8988T (cell line): ENCODE data around the gene SPRTN.
"Not testable (repeated sequence)": the region's sequence is repeated elsewhere in the genome, so short reads cannot be mapped to it uniquely, and the experiment has no call there.

Experiments
- DNase-seq: peaks from one replicate; pipeline ENCODE4 v3.0.0; 2011

Gene SPRTN

DNA sequence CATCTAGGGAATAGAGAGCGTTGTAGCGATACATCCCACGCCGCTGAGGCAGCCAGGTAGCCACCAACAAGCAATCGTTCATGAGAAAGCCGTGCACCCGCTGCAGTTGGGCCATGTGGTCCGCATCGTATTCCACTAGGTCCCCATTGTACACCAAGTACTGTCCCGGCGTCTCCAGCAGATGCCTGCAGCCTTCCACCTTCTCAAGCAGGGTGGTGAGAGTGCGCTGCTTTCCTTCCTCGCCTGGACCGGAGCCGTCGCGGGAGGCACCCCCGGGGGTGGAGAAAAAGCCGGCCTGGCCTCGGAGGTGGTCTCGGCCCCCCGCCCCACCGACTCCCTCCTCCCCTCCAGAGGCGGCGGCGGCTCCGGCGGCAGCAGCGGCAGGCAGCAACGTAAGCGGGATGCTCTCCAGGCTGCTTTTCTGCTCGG is 1.0 kb upstream of the SPRTN start:
- DNase-seq, result no peak

DNA sequence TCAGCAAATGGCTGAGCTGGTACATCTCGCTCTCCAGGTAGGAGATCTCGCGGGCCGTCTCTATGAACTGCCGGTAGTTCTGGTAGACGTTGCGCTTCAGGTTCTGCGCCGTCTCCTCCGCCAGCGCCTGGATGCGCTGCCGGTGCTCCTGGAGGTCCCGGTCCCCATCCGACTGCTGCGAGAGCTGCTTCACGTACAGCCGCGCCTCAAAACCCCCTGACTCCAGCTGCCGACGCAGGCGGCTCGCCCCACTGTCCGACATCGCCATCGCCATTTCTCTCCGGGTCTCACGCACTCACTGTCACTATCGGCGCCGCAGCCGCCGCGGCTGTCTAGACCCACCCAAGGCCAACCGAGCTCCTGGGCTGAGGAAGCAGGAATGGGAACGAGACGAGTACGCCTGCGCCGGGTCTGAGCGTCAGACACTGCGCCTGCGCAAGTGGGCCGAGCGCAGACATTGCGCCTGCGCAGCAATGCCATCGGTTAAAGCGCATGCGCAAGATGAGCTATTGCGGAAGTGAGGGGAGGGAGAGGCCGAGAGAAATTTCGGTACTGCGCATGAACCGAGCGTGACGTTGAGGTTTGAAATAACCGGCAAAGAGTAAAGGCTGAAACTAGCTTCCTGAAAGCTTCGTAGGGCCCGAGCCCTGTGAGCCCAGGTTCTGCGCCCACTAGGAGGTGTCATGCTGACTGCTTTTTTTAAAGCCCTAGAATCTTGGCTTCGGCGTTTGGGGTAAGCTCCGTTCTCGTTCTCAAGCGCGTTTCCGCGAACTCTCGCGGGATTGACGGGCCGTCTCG is 422 bp upstream of the SPRTN start, which contains the start of gene EXOC8:
Gene EXOC8, minus strand, starts transcription at position 381 of the 798 bp plus-strand sequence. Its CDS starts 107 bp downstream, at position 274.
- DNase-seq, result peak; percentile 81

DNA sequence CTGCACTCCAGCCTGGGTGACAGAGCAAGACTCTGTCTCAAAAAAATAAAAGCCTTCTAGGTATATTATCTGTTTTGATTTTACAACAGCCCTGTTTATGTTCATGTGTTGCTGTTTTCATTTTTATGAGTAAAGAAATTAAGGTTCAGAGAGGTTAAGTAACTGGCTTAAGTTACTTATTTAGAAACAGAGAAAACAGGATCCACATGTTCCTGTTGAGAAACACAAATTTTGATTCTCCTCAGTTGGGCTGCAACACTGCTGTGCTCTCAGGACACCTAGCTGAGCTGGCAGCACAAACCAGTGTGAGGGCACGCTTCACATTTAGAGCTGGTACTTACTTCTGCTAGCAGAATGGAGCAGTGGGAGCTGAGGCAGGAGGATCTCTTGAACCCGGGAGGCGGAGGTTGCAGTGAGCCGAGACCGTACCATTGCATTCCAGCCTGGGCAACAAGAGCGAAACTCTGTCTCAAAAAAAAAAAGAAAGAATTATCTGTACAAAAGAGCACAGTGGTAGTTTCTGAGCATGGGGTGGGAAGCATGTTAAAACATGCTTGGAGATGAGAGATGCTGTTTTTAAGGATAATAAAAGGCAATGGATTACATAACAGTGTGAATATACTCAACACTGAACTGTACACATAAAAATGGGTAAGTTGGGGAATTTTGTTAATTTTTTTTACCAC is 2.4 kb downstream of the SPRTN start:
- DNase-seq, result no peak

DNA sequence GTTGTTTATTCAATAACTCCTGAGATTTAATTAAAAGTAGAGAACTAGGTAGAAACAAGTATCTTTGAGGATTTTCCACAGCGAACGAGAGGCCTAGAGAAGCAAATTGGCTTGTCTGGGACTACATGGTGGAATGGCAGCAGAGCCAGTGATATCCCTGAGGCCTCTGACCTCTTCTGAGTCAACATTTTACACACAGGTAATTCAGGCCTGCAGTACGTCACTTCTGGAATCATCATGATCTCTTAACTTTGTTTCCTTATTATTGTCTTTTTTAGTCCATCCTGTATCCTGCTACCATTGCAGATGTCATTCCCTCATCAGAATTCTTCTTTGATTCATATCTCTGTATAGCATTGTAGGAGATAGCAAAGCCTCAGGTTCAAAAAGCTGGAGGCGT is 9.9 kb downstream of the SPRTN start:
- DNase-seq, result no peak

DNA sequence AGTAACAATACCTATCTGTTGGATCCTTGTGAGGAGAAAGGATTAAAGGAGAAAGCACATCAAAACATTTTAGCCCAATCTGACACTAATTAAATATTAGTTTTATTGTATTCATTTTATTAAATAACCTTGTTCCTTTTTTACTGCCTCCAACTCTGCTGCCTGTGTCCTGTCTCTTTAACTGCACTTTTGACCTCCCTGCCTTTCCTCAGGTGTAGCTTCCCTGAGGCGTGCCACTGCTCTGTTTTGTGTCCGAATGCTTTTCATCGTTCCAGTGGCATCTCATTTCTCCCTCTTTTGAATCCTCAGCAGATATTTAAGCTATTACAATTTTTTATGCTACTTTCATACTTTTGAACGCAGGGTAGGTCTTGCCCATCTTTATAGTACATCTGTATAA is 10.3 kb downstream of the SPRTN start:
- DNase-seq, result no peak

DNA sequence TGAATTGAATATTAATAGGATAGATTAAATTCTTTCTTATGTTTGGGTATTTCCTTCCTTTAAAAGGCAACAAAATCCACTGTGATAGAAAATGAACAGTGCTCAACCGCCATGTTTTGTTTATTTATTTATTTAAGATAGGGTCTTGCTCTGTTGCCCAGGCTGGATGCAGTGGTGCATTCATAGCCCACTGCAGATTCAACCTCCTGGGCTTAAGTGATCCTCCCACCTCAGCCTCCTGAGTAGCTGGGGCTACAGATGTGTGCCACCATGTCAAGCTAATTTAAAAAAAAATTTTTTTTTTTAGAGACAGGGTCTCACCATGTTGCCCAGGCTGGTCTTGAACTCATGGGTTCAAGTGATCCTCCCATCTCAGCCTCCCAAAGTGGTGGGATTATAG is 10.8 kb downstream of the SPRTN start:
- not testable (repeated sequence) for DNase-seq

DNA sequence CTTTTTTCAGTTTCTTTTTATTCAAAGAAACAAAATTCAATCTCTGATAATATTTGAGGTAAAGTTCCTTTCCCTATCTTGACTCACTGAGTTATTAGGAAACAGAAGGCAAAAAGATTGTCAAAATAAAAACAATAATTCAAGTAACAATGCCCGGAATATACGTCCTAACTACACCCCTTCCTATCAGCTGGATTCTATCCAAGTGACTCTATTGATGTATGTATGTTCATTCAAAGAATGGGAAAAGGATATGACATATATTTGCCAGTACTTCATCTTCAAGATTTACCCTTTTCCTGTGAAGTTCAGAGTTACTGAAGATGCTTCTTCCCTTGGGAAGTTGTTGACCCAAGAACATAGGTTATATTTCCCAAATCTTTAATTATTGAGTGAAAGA is 13.7 kb downstream of the SPRTN start:
- no peak for DNase-seq

DNA sequence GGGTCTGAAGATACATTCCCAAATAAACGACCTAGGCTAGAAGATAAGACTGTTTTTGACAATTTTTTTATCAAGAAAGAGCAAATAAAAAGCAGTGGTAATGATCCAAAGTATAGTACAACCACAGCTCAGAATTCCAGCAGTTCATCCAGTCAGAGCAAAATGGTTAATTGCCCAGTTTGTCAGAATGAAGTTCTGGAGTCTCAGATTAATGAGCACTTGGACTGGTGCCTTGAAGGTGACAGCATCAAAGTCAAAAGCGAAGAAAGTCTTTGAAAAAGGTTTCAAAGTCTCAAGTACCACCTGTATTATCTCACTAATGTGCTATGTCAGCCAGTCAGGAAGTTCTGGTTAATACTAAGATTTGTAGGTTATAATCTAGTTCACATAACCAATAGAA is 15.0 kb downstream of the SPRTN start:
- no peak for DNase-seq

DNA sequence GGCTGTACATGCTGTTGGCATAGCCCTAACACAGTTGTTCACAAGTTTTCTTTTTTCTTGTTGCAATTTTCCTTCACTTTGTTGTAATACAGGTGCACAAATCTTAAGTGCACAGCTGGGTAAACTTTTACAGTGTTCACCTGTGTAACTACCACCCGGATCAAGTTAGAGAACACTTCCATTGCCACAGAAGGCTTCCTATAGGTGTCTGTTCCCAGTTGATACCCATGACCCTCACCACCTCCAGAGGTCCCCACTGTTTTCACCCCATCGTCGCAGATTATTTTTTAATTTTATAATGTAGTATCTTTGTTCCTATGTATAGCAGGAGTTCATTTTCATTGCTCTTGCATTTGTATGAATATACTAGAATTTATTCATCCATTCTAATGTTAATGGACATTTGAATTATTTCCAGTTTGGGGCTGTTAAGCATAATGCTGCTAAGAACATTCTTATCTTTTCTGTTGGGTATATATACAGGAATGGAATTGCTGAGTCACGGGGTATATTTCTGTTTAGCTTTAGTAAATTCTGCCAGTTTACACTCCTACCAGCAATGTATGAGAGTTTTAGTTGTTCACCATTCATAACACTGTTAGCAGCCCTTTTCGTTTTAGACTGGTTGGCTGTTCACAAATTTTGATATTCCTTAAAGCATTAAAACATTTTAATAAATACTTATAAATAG is 16.4 kb downstream of the SPRTN start:
- DNase-seq, result no peak

DNA sequence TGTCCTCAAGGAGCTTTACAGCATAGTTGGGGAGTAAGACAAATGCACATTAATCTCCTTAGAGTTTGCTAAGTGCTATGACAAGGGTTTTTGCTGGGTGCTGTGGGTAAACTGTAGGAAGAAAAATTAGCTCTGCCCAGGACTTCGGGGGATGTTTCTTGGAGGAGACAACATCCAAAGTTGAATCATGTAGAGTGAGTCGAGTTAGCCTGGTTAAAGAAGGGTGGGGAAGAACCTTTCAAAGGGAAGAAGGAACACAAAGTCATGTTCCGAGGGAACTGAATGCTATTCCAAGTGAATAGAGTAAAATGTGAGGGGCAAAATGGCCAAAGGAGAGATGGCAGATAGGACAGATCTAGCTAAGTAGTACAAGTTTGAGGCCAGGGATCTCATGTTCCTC is 17.1 kb downstream of the SPRTN start:
- no peak for DNase-seq

DNA sequence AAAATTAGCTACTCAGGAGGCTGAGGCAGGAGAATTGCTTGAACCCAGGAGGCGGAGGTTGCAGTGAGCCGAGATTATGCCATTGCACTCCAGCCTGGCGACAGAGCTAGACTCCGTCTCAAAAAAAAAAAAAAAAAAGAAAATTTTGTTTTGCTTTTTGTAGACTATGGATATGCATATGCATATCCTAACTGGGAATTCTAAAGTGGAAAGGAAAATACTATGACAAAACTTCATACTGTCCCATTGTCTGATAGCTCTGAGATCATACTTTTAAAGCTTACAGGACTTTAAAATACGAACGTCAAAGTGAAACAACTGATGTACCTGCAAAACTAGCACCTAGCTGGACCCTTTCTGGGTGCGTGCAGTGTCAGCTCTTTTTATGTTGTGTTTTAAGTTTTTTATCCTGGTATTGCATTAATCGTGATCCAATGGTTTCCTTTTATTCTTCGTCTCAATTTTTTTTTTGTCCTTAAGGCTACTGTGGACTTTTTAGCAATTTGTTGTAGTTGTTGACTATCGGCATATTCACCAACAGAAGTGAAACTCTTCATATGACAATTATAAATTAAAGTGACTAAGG is 19.2 kb downstream of the SPRTN start:
- no peak for DNase-seq

DNA sequence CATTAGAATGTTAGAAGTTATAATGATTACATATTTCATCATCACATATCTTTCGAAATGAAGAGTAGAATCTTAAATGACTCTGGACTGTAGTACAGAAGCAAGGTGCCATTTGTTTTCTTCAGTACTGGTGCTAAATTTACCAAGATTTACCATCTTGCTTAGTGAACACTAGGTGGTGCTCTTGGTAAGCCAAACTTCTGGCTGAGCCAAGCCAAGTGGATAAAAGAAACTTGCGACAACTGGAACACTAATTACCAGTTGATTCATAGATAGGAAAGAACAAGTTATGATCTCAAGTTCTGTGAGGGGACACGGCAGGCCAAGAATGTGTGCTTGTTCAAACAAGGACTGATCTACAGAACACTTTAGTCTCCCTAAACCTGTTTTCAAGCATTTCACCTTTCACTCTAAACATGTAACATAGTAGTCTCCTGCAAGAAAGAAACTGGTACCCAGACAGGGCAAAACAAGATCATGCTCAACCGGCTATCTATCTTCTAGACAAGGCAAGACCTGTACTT is 19.8 kb downstream of the SPRTN start:
- DNase-seq, result no peak

DNA sequence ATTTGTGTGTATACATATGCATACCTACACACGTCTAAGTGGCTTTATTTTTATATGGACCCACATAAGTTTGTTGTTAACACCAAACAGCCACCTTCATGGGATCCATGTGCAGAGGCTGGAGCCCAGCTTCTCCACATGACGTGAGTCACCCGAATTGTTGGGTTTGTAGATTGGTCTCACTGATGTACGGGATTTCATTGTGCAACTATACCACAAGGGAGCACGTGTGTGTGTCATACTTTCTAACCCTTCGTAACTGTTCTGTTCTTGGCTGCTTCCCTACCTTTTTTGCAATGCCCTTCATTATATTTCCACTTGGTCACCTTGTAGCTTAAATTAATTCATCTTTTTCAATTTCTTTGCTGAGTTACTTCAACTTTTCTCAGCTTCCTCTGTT is 21.0 kb downstream of the SPRTN start:
- no peak for DNase-seq

DNA sequence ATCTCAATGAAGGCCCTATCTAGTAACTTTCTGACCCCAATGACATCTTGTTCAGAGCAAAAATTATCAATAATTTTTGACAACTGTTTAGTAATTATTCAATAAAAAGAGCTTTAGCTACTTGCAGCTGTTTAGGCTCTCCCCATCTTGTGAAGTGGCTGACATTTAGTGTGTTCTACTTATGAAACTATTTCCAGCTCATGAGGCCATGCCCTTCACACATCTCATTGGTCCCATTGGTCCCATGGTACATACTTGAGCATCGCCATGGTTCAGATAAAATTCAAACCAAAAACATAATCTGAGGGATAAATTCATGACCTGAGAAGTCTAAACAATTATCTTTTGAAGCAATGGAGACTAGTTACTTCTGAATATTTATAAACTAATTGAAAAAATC is 24.2 kb downstream of the SPRTN start:
- DNase-seq, result no peak

DNA sequence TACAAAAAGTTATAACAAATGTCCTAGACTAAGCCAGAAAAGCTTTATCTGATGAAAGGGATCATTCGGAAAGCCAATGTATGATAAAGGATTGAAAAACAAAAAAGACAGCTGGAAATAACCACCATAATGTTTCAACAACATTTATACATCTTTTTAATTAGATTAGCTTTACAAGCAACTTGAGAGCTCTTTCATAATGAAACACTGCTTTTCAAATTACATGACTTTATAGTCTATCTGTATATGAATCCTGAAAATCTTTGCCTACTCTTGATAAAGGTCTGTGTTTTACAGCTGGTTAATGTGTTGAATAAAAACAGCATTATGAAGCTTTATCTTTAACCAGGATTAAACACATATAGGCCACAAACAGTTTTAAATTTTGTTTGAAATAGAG is 25.5 kb downstream of the SPRTN start:
- DNase-seq, result no peak

DNA sequence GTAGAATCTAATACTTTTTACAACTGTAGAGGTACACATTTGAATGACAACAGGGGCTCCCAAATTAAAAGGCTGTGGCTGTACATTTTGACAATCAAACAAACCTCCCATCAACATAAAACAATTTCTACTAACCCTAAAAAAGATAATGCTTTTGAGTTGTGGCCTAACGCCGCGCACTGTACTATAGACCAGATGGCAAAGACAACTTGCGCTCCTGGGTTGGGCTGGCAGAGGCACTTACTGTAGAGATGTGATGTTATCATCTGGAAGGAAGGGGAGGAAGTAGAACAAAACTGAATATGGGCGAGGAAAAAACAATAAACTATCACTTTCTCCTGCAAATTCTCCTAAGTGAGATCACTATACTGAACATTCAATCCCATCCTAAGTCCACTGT is 26.1 kb downstream of the SPRTN start:
- DNase-seq, result no peak

DNA sequence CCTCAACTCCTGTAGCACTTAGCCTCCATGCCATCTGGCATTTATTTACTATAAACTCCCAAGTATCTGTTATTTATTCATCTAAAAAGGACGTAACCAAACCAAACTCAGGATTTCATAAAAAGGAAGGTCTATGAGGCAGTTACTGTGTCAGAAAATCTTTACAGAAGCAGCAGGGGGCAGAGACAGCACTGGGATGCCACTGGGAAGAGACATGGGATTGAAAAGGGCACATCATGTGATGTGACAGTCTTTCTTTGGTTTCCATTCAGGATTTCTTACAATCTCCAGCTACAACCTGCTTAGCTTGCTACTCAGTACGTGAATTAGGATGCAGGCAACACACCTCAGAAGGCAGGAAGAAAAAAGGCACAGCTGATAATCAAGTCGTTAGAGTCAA is 31.2 kb downstream of the SPRTN start:
- DNase-seq, result no peak

DNA sequence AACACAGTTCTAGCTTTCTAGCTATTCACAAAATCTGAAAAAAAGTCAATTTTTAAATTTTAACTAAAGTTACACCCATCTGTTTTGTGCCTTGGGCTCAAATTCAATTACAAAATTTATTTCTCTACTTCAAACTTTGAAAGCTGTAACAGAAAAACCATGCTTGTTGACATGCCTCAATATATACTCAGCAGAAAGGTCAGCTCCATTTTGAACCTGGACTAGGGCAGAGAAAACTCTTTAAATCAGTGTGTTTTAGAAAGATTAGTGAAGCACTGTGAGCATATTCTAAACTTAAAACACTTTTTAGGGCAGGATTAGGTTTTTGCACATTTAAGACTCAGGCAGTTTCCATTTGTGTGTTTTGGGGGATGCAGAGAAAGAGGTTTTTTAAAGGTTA is 34.4 kb downstream of the SPRTN start:
- DNase-seq, result no peak

DNA sequence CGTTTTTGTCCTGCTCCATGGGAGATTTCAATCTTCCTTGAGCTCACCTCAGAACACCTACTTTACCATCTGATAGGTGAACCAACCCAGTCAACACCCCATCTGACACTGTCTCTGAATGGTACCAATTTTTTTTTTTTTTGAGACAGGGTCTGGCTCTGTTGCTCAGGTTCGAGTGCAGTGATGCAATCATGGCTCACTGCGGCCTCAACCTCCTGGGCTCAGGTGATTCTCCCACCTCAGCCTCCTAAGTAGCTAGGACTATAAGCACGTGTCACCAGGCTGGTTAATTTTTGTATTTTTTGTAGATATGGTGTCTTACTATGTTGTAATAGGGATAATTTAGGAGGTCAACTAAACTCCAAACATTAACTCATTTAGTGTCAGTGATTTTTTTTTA is 36.3 kb downstream of the SPRTN start:
- DNase-seq, result no peak

DNA sequence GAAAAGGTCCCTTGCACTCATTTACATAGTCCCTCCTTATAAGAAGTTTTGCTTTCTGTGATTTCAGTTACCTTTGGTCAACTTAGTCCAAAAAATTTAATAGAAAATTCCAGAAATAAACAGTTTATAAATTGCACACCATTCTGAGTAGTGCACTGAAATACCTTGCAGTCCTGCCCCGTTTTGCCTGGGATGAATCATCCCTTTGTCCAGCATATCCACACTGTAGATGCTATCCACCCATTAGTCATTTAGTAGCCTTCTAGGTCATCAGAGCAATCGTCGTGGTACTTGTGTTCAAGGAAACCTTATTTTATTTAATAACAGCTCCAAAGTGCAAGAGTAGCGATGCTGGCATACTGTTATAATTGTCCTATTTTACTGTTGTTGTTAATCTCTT is 38.0 kb downstream of the SPRTN start:
- DNase-seq, result no peak

DNA sequence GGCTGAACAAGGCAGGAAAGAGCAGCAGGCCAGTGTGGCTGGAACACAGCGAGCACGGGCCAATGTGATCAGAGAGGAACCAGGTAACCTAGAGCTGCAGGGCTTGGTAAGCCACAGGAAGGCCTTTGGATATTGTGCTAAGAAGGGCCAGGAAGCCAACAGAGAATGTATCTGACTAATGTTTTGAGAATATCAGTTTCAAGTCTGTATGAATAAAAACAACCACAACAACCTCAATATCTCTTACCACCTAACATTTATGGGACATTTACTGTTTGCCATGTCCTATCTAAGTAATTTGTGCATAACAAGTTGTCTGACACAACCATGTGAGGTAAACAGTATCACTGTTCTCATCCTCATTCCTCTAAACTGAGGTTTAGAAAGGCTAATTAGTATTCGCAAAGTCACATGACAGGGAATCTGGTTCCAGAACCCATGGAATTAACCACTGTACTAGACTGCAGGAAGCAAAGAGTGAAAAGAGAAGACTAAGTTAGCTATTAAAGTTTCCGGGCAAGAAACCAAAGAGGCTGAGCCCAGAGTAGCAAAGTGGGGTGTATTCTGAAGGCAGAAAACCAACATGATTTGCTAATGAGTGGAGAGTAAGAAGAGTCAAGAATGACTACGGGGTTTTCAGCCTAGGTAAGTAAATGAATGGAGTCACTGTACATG is 38.9 kb downstream of the SPRTN start:
- DNase-seq, result no peak

DNA sequence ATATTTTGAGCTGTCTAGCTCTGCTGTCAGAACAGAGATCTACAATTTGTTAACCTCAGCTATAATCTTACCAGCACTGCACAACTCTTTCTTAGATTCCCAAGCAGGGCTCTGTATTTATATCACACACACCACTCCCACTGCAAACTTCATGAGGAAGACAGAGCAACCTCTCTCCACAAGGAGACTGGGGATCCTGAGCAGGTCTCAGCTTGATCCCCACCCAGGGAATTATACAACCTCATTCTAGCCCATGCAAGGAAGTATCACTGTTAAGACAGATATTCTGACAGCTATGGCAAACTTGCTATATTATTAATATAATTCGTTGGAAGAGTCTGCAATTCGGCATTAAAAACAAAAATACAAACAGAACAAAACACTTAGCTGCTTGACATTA is 43.6 kb downstream of the SPRTN start:
- no peak for DNase-seq

DNA sequence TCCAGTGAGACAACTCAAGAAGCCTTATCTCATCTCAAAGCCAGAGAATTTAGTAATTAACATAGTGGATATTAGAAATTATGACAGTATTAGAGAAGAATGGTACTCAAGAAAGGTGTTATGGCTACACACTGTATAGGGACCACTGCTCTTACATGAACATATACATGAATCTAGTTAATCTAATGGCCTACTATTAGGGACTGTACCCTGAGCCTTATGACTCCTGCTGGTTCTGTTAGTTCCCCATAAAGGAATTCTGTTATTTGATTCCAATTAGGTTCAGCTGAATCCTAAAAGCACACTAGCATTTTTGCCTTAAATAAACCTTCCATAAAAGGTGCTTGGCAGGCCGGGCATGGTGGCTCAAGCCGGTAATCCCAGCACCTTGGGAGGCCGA is 44.3 kb downstream of the SPRTN start:
- DNase-seq, result no peak
